HEK293 (cell line): ENCODE results near the gene SRSF6.
A peak's percentile ranks its signal among the peaks of the same experiment; 100 is the strongest.

Source experiments
- CTCF ChIA-PET: fragments of 350-600 bp; formaldehyde crosslinking; extraction: SDS; loops from one replicate; lab custom pipeline; 2021; ENCODE audit warnings: antibody characterized with exemption; lab: Yijun Ruan, JAX
- POLR2A ChIA-PET: fragments of 300-600 bp; formaldehyde crosslinking; extraction: SDS; loops from one replicate; lab custom pipeline; 2020; ENCODE audit warnings: antibody characterized with exemption, inconsistent platforms; lab: Yijun Ruan, JAX
- H3K27ac ChIP-seq: fragments of 200-500 bp; sonication (Bioruptor generic); 2 replicates; pipeline ENCODE4 v1.5.1; 2014; ENCODE audit warnings: low read depth, low read length, control low read depth, inconsistent platforms; ENCODE audit errors: extremely low read depth
- H3K36me3 ChIP-seq, 2 experiments: fragments of 200-500 bp in 1 of 2; sonication (Bioruptor generic) in 1 of 2; 1 replicate in 1 of 2; 2 replicates in 1 of 2; pipeline ENCODE4 v1.5.1; 2014 to 2017; ENCODE audit warnings: inconsistent platforms in 2 of 2, low read length in 2 of 2; ENCODE audit not compliant: control insufficient read depth in 2 of 2, insufficient read depth in 1 of 2
- H3K4me1 ChIP-seq: fragments of 200-500 bp; sonication (Bioruptor generic); 2 replicates; pipeline ENCODE4 v1.5.1; 2014; ENCODE audit warnings: mild to moderate bottlenecking, low read length, inconsistent platforms; ENCODE audit not compliant: control insufficient read depth, insufficient read depth
- H3K4me3 ChIP-seq: 2 replicates; pipeline ENCODE4 v1.5.1; 2011; ENCODE audit warnings: low read depth, mild to moderate bottlenecking, control low read depth, low read length, moderate library complexity
- H3K9me3 ChIP-seq: fragments of 200-500 bp; sonication (Bioruptor generic); 2 replicates; pipeline ENCODE4 v1.5.1; 2014; ENCODE audit warnings: low read depth, low read length, inconsistent platforms; ENCODE audit not compliant: control insufficient read depth, insufficient read depth
- BCL11A ChIP-seq: fragments of 450-650 bp; formaldehyde crosslinking; IDR thresholded peaks from 2 replicates; pipeline ENCODE4 v1.5.1; 2016; ENCODE audit warnings: low read depth, missing biosample characterization, missing genetic modification characterization
- HOXC10 ChIP-seq: sonication (generic); formaldehyde crosslinking; IDR thresholded peaks from 2 replicates; pipeline ENCODE4 v1.8.1; 2023; ENCODE audit warnings: mild to moderate bottlenecking, missing genetic modification reagents
- IKZF3 ChIP-seq: fragments of 450-650 bp; IDR thresholded peaks from 2 replicates; pipeline ENCODE4 v1.5.0; 2018; ENCODE audit warnings: missing biosample characterization, mild to moderate bottlenecking, missing genetic modification characterization, moderate library complexity
- MZF1 ChIP-seq: fragments of 450-650 bp; formaldehyde crosslinking; IDR thresholded peaks from 2 replicates; pipeline ENCODE4 v1.5.1; 2017; ENCODE audit warnings: missing biosample characterization, missing genetic modification characterization, borderline replicate concordance
- OVOL3 ChIP-seq: fragments of 450-650 bp; formaldehyde crosslinking; IDR thresholded peaks from 2 replicates; pipeline ENCODE4 v1.5.1; 2016; ENCODE audit warnings: missing biosample characterization, missing genetic modification characterization
- PRDM6 ChIP-seq: fragments of 450-650 bp; formaldehyde crosslinking; IDR thresholded peaks from 2 replicates; pipeline ENCODE4 v1.5.1; 2017; ENCODE audit warnings: missing biosample characterization, missing genetic modification characterization
- RBAK ChIP-seq: fragments of 450-650 bp; formaldehyde crosslinking; IDR thresholded peaks from 2 replicates; pipeline ENCODE4 v1.5.1; 2016; ENCODE audit warnings: missing biosample characterization, missing genetic modification characterization
- REST ChIP-seq: fragments of 450-650 bp; formaldehyde crosslinking; IDR thresholded peaks from 2 replicates; pipeline ENCODE4 v1.5.1; 2016; ENCODE audit warnings: missing biosample characterization, missing genetic modification characterization
- ZBTB48 ChIP-seq: fragments of 450-650 bp; formaldehyde crosslinking; IDR thresholded peaks from 2 replicates; pipeline ENCODE4 v1.5.1; 2016; ENCODE audit warnings: missing biosample characterization, missing genetic modification characterization
- ZFHX2 ChIP-seq: fragments of 450-650 bp; formaldehyde crosslinking; conservative IDR thresholded peaks from 2 replicates; pipeline ENCODE4 v1.5.1; 2016; ENCODE audit warnings: missing biosample characterization, missing genetic modification characterization
- ZNF155 ChIP-seq: fragments of 450-650 bp; formaldehyde crosslinking; IDR thresholded peaks from 2 replicates; pipeline ENCODE4 v1.5.1; 2016; ENCODE audit warnings: missing biosample characterization, missing genetic modification characterization
- ZNF280C ChIP-seq: fragments of 450-650 bp; formaldehyde crosslinking; IDR thresholded peaks from 2 replicates; pipeline ENCODE4 v1.5.1; 2016; ENCODE audit warnings: missing biosample characterization, missing genetic modification characterization
- ZNF362 ChIP-seq: fragments of 450-650 bp; formaldehyde crosslinking; IDR thresholded peaks from 2 replicates; pipeline ENCODE4 v1.5.1; 2016; ENCODE audit warnings: missing biosample characterization, missing genetic modification characterization
- ZNF391 ChIP-seq: fragments of 450-650 bp; formaldehyde crosslinking; IDR thresholded peaks from 2 replicates; pipeline ENCODE4 v1.5.1; 2016; ENCODE audit warnings: low read depth, missing biosample characterization, missing genetic modification characterization, borderline replicate concordance
- ZNF394 ChIP-seq: fragments of 450-650 bp; formaldehyde crosslinking; IDR thresholded peaks from 2 replicates; pipeline ENCODE4 v1.5.1; 2016; ENCODE audit warnings: missing biosample characterization, missing genetic modification characterization, mild to moderate bottlenecking, moderate library complexity, borderline replicate concordance
- ZNF433 ChIP-seq: fragments of 450-650 bp; formaldehyde crosslinking; IDR thresholded peaks from 2 replicates; pipeline ENCODE4 v1.5.1; 2016; ENCODE audit warnings: missing biosample characterization, missing genetic modification characterization, low read depth
- ZNF513 ChIP-seq: fragments of 450-650 bp; IDR thresholded peaks from 2 replicates; pipeline ENCODE4 v1.5.1; 2018; ENCODE audit warnings: missing biosample characterization, missing genetic modification characterization
- ZNF623 ChIP-seq: fragments of 450-650 bp; formaldehyde crosslinking; IDR thresholded peaks from 2 replicates; pipeline ENCODE4 v1.5.1; 2016; ENCODE audit warnings: missing biosample characterization, missing genetic modification characterization
- ZNF707 ChIP-seq: fragments of 450-650 bp; formaldehyde crosslinking; IDR thresholded peaks from 2 replicates; pipeline ENCODE4 v1.5.1; 2016; ENCODE audit warnings: missing biosample characterization, missing genetic modification characterization
- ZNF768 ChIP-seq: fragments of 450-650 bp; formaldehyde crosslinking; IDR thresholded peaks from 2 replicates; pipeline ENCODE4 v1.5.1; 2018; ENCODE audit warnings: missing biosample characterization, mild to moderate bottlenecking, missing genetic modification characterization

The SRSF6 gene

GRCh38 chr20:43450841-43451799 is 6.6 kb upstream of the SRSF6 start:
- Histone ChIP-seq H3K27ac (no peak overlapping the region), H3K4me1 (no peaks in the 10 kb centered on the region), H3K4me3 (no peak overlapping the region), H3K36me3 (no peaks in the 10 kb centered on the region), H3K9me3 (no peaks in the 10 kb centered on the region)
- TF ChIP-seq IKZF3 (tag by site-specific recombination) (no peak), ZNF623 (tag by site-specific recombination) (peak; percentile 59), ZBTB48 (tag by site-specific recombination) (no peak), RBAK (tag by site-specific recombination) (no peak), HOXC10 (CRISPR knock-in tag) (no peak), PRDM6 (tag by site-specific recombination) (no peak), ZNF391 (tag by site-specific recombination) (no peak)
- CTCF ChIA-PET, result interaction anchor here (0.6 kb wide), 1 partner anchor 620 kb away, joined by 3 read pairs; no protein-coding TSS in a partner anchor
- POLR2A ChIA-PET, result no interaction called here

- no peaks in the 10 kb centered on the region for H3K36me3 ChIP-seq
- CTCF ChIA-PET, result interaction anchor here (0.7 to 1.3 kb wide), 2 partner anchors 240 to 298 kb away, joined by 4 read pairs; no protein-coding TSS in a partner anchor
- no peak overlapping the region for H3K4me3 ChIP-seq
- H3K4me1 ChIP-seq, result no peaks in the 10 kb centered on the region
- no peaks in the 10 kb centered on the region for H3K9me3 ChIP-seq
- POLR2A ChIA-PET, result no interaction called here
- no peak overlapping the region for H3K27ac ChIP-seq
- TF ChIP-seq ZNF394 (tag by site-specific recombination), result no peak
- TF ChIP-seq MZF1, result no peak
- TF ChIP-seq REST, result no peak
- no peak for TF ChIP-seq ZNF433
- no peak for TF ChIP-seq ZNF280C (tag by site-specific recombination)
- TF ChIP-seq ZNF155 (tag by site-specific recombination), result no peak
- no peak for TF ChIP-seq ZNF768 (tag by site-specific recombination)
- TF ChIP-seq ZFHX2, result no peak
- no peak for TF ChIP-seq OVOL3 (tag by site-specific recombination)
- no peak for TF ChIP-seq ZNF707 (tag by site-specific recombination)
- TF ChIP-seq ZNF362 (tag by site-specific recombination), result no peak
- TF ChIP-seq BCL11A (tag by site-specific recombination), result no peak
- TF ChIP-seq ZNF513, result no peak
These were observed 5.1 kb upstream of the SRSF6 start for GRCh38 chr20:43452404-43453126.
